ENCODE measurements around the gene ROR1.

DNA sequence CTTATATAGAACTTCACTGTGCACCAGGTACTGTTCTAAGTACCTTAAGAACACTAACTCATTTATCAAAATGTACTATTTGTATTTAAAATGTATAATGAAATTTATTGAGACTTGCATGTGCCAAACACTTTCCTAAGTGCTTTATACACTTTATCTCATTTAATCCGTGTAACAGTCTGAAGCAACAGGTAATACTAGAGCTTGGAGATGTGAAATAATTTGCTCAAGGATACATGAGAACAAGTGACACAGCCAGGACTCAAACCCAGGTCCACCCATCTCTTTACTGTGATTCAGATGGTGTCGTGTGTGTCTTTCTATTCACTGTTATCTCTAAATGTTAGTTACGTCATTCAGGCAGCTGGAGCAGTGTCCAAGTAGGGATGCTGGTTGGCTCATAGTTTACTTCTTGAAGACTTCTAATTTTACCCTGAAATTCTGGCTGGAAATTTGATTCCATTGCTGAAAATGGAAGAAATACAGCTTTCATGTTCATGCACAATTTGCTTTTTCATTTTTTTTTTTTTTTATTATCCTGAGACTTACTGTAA is 259.9 kb downstream of the ROR1 start:
- TF ChIP-seq ZNF426 (tag by site-specific recombination; IDR thresholded peaks at IDR 0.05) (no peak), ZNF558 (tag by site-specific recombination; IDR thresholded peaks at IDR 0.05) (no peak), ZNF221 (tag by site-specific recombination; IDR thresholded peaks at IDR 0.05; ENCODE audit: borderline replicate concordance) (no peak), ZBTB17 (tag by site-specific recombination; IDR thresholded peaks at IDR 0.05) (no peak), CTCF (tag by site-specific recombination; IDR thresholded peaks at IDR 0.05) (no peak), ZFP41 (tag by site-specific recombination; IDR thresholded peaks at IDR 0.05; ENCODE audit: borderline replicate concordance) (no peak)
- TF ChIP-seq, protein P1, sequence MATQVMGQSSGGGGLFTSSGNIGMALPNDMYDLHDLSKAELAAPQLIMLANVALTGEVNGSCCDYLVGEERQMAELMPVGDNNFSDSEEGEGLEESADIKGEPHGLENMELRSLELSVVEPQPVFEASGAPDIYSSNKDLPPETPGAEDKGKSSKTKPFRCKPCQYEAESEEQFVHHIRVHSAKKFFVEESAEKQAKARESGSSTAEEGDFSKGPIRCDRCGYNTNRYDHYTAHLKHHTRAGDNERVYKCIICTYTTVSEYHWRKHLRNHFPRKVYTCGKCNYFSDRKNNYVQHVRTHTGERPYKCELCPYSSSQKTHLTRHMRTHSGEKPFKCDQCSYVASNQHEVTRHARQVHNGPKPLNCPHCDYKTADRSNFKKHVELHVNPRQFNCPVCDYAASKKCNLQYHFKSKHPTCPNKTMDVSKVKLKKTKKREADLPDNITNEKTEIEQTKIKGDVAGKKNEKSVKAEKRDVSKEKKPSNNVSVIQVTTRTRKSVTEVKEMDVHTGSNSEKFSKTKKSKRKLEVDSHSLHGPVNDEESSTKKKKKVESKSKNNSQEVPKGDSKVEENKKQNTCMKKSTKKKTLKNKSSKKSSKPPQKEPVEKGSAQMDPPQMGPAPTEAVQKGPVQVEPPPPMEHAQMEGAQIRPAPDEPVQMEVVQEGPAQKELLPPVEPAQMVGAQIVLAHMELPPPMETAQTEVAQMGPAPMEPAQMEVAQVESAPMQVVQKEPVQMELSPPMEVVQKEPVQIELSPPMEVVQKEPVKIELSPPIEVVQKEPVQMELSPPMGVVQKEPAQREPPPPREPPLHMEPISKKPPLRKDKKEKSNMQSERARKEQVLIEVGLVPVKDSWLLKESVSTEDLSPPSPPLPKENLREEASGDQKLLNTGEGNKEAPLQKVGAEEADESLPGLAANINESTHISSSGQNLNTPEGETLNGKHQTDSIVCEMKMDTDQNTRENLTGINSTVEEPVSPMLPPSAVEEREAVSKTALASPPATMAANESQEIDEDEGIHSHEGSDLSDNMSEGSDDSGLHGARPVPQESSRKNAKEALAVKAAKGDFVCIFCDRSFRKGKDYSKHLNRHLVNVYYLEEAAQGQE (tag by site-specific recombination; IDR thresholded peaks at IDR 0.05) = no peak

Measured in HEK293 (cell line).